ENCODE data around the gene ACAA2. TPM values are rescaled to one million over a fixed set of nuclear protein-coding genes. Genes with fewer than 3 reads are reported as not detected.
"Not testable (repeated sequence)": the region's sequence is repeated elsewhere in the genome, so short reads cannot be mapped to it uniquely, and the experiment has no call there.

Gene ACAA2
- total and polyA plus RNA-seq, 2 experiments from 2014 or later: 174 to 189 TPM

DNA sequence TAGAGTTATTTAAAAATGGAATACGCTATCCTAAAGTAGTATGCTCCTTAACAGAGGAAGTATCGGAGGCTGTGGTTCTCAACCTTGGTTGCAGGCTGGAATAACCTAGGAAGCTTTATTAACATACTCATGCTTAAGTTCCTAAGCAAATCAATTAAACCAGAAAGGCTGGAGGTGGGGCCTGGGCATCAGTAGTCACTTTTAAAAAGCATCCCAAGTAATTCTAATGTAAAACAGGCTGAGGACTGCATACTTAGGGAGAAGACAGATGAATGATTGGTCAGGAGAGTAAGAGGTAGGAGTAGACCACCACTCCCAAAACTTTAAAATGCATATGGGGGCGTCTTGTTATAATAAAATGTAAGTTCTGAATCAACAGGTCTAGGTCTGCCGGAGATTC is 15.3 kb downstream of the ACAA2 start:
- no peak overlapping the region for H3K27ac ChIP-seq
- DNase-seq (ENCODE audit: low spot score): no peak
- no peaks in the 10 kb centered on the region for H3K9me3 ChIP-seq (ENCODE audit: low read depth)
- no peaks in the 10 kb centered on the region for H4K20me1 ChIP-seq (ENCODE audit: insufficient read depth, poor library complexity, severe bottlenecking)
- no peak for TF ChIP-seq EZH2 (IDR thresholded peaks at IDR 0.05; ENCODE audit: borderline replicate concordance)
- TF ChIP-seq, protein P1, sequence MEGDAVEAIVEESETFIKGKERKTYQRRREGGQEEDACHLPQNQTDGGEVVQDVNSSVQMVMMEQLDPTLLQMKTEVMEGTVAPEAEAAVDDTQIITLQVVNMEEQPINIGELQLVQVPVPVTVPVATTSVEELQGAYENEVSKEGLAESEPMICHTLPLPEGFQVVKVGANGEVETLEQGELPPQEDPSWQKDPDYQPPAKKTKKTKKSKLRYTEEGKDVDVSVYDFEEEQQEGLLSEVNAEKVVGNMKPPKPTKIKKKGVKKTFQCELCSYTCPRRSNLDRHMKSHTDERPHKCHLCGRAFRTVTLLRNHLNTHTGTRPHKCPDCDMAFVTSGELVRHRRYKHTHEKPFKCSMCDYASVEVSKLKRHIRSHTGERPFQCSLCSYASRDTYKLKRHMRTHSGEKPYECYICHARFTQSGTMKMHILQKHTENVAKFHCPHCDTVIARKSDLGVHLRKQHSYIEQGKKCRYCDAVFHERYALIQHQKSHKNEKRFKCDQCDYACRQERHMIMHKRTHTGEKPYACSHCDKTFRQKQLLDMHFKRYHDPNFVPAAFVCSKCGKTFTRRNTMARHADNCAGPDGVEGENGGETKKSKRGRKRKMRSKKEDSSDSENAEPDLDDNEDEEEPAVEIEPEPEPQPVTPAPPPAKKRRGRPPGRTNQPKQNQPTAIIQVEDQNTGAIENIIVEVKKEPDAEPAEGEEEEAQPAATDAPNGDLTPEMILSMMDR (IDR thresholded peaks at IDR 0.05; ENCODE audit: poor library complexity): no peak
- 97% methylated on average over 4 of the region's 4 CpGs for WGBS (ENCODE audit: low lambda C conversion rate, missing lambda C conversion rate)
- no peak overlapping the region for H3K4me2 ChIP-seq
- no peak overlapping the region for H2AFZ ChIP-seq
- H3K27me3 ChIP-seq: no peaks in the 10 kb centered on the region
- peaks cover 7% of the 10 kb centered on the region for H3K4me1 ChIP-seq (ENCODE audit: insufficient read depth)
- H3K79me2 ChIP-seq: peaks cover 36% of the 10 kb centered on the region
- no peaks in the 10 kb centered on the region for H3K36me3 ChIP-seq (replicated peaks; ENCODE audit: insufficient read depth, low read depth)
- no peaks in the 10 kb centered on the region for H3K9me2 ChIP-seq (replicated peaks; ENCODE audit: insufficient read depth)
- H3K4me3 ChIP-seq: no peak overlapping the region

DNA sequence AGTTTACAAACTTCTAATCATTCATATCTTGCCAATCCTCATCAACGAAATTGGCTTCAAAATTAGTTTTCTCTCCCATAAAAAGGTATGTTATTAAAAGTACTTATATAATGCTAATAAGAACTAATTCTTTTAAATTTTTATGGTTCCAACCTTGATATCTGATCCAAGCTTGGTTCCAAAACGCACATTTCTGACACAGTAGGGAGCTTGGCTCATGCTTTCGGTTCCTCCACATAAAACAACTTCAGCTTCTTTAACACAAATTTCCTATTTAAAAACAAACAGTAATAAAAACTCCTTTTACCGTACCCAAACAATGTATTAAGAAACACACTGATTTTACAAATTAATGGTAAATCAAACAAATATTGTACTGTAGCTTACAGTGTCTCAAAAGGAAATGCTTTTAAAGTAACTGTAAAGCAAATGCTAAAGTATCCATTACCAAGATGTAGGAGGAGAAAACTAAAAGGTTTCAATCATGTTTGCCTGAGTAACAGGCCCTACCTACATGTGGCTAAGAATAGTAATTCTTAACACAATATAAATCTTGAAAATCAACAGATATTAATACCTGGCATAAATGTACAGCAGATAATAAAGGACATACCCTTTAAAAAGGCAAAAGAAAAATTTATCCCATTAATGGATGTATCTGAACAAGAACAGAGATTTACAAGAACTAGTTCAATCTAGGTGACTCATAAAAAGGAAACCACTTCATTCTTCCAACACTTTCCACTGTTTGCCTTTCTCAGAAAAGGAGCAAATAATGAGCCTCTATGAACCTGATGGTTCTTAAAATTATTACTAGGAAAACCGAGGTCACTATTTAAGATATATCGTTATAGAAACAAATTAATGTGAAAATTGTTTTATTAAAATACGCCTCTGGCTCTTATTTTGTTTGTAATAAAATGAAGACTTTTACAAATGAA is 17.5 kb downstream of the ACAA2 start:
- Histone ChIP-seq H3K9me3 (ENCODE audit: low read depth) (no peaks in the 10 kb centered on the region), H4K20me1 (ENCODE audit: insufficient read depth, poor library complexity, severe bottlenecking) (no peaks in the 10 kb centered on the region), H3K27me3 (no peaks in the 10 kb centered on the region), H2AFZ (no peak overlapping the region), H3K9me2 (replicated peaks; ENCODE audit: insufficient read depth) (no peaks in the 10 kb centered on the region), H3K4me1 (ENCODE audit: insufficient read depth) (peaks cover 7% of the 10 kb centered on the region), H3K4me3 (no peak overlapping the region), H3K4me2 (no peak overlapping the region), H3K79me2 (peaks cover 17% of the 10 kb centered on the region), H3K36me3 (replicated peaks; ENCODE audit: insufficient read depth, low read depth) (no peaks in the 10 kb centered on the region), H3K27ac (no peak overlapping the region)
- WGBS (ENCODE audit: low lambda C conversion rate, missing lambda C conversion rate): 87% methylated on average over 7 of the region's 7 CpGs
- TF ChIP-seq EZH2 (IDR thresholded peaks at IDR 0.05; ENCODE audit: borderline replicate concordance) (no peak), EZH2phosphoT487 (IDR thresholded peaks at IDR 0.05; ENCODE audit: low read depth, severe bottlenecking, unreplicated experiment) (no peak)
- TF ChIP-seq, protein P1 (IDR thresholded peaks at IDR 0.05; ENCODE audit: poor library complexity): no peak
- no peak for DNase-seq (ENCODE audit: low spot score)

DNA sequence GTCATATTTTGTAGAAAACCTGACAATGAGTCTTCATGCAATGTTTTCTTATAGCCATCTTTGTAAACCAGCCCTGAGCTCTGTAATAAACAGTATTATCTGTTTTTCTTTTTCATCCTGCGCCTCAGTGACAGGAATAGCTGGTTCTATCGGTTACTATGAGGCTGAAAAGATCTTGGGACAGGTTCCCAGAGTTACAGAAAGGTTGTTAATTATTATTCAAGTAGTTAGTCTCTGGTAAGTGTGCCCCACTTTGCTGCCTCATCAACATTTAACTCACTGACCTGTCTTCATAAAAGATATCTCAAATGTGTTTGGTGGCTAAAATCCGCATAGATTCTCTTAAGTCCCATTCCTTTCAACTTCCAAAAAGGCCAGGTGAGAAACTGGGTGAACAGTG is 18.6 kb downstream of the ACAA2 start:
- no peak for DNase-seq (ENCODE audit: low spot score)
- Histone ChIP-seq H3K27ac (no peak overlapping the region), H3K9me3 (ENCODE audit: low read depth) (no peaks in the 10 kb centered on the region), H3K36me3 (replicated peaks; ENCODE audit: insufficient read depth, low read depth) (no peaks in the 10 kb centered on the region), H2AFZ (no peak overlapping the region), H3K4me1 (ENCODE audit: insufficient read depth) (peaks cover 7% of the 10 kb centered on the region), H3K9me2 (replicated peaks; ENCODE audit: insufficient read depth) (no peaks in the 10 kb centered on the region), H3K27me3 (no peaks in the 10 kb centered on the region), H4K20me1 (ENCODE audit: insufficient read depth, poor library complexity, severe bottlenecking) (no peaks in the 10 kb centered on the region), H3K4me2 (no peak overlapping the region), H3K79me2 (peaks cover 17% of the 10 kb centered on the region), H3K4me3 (no peak overlapping the region)
- TF ChIP-seq EZH2 (IDR thresholded peaks at IDR 0.05; ENCODE audit: borderline replicate concordance) (no peak), EZH2phosphoT487 (IDR thresholded peaks at IDR 0.05; ENCODE audit: low read depth, severe bottlenecking, unreplicated experiment) (no peak)
- TF ChIP-seq, protein P1 (IDR thresholded peaks at IDR 0.05; ENCODE audit: poor library complexity): no peak
- 73% methylated on average over 3 of the region's 3 CpGs for WGBS (ENCODE audit: low lambda C conversion rate, missing lambda C conversion rate)

DNA sequence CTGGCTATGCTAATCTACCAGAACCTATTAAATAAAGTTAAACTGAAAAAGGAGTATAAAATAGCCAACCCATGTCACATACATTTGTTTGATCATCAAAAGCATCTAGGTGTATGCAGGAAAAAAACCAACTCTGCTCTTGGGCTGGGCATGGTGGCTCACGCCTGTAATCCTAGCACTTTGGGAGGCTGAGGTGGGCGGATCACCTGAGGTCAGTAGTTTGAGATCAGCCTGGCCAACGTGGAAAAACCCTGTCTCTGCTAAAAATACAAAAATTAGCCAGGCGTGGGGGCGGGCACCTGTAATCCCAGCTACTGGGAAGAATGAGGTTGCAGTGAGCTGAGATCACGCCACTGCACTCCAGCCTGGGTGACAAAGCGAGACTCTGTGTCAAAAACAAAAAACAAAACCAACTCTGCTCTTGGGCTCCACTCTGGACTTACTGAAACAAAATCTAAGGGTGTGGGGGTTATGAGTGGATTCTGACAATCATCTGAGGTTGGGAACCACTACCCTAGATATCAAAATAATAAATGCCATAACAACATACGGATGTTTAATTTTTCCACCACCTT is 23.7 kb downstream of the ACAA2 start:
- WGBS (ENCODE audit: low lambda C conversion rate, missing lambda C conversion rate): 96% methylated on average over 8 of the region's 8 CpGs
- H3K79me2 ChIP-seq; H3K27me3 ChIP-seq; H3K4me2 ChIP-seq; H3K9me2 ChIP-seq (replicated peaks; ENCODE audit: insufficient read depth); H3K4me3 ChIP-seq; H4K20me1 ChIP-seq (ENCODE audit: insufficient read depth, poor library complexity, severe bottlenecking); H3K27ac ChIP-seq; H3K4me1 ChIP-seq (ENCODE audit: insufficient read depth); H3K36me3 ChIP-seq (replicated peaks; ENCODE audit: insufficient read depth, low read depth); DNase-seq (ENCODE audit: low spot score); H2AFZ ChIP-seq; H3K9me3 ChIP-seq (ENCODE audit: low read depth): not testable (repeated sequence)
